ENCODE data around the gene STK38. TPM values are rescaled to one million over a fixed set of nuclear protein-coding genes. Genes with fewer than 3 reads are reported as not detected.
"Not testable (repeated sequence)": the region's sequence is repeated elsewhere in the genome, so short reads cannot be mapped to it uniquely, and the experiment has no call there.

The STK38 gene
- total and polyA plus RNA-seq, 2 of the 4 experiments (the other 2 are of a cell fraction) = 10.6 to 19.7 TPM

DNA sequence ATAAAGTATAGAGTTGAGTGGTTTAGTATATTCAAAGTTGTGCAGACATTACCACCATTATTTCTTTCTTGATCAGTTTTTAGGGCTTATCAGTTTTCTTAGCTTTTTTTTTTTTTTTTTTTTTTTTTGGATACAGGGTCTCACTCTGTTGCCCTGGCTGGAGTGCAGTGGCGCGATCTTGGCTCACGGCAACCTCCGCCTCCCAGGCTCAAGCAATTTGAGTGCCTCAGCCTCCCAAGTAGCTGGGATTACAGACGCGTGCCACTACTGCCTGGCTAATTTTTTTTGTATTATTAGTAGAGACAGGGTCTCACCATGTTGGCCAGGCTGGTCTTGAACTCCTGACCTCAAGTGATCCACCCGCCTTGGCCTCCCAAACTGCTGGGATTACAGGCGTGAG lies 94.4 kb downstream of the STK38 start:
- Histone ChIP-seq H4K20me1 (ENCODE audit: insufficient read depth, low read length) (peaks cover 52% of the 10 kb centered on the region), H3K79me1 (ENCODE audit: low read depth in 1 of 2, low read length in 2 of 2) (peaks cover 11 to 57% of the 10 kb centered on the region in 2 experiments)
- dilution Hi-C loops (cut with HindIII; ENCODE audit: low sequenced_read_pairs, unreplicated experiment); H4K8ac ChIP-seq (ENCODE audit: low read depth in 2 of 2, low read length in 2 of 2); H3K4me2 ChIP-seq (ENCODE audit: low read depth, low read length); H3K27me3 ChIP-seq (ENCODE audit: control insufficient read depth, insufficient read depth, low read length); H2AFZ ChIP-seq (replicated peaks; ENCODE audit: low read length, poor library complexity); H4K5ac ChIP-seq (ENCODE audit: low read depth, low read length); H3K9ac ChIP-seq (ENCODE audit: low read depth, low read length); H2BK120ac ChIP-seq (ENCODE audit: low read depth, low read length); ATAC-seq (ENCODE audit: low read depth); H2BK15ac ChIP-seq (ENCODE audit: low read depth, low read length); BruUV-seq (replicated peaks); H3K4ac ChIP-seq (ENCODE audit: low read depth, low read length); H3K27ac ChIP-seq (ENCODE audit: insufficient read depth, low read length); H2BK5ac ChIP-seq (ENCODE audit: low read depth, low read length, poor library complexity, severe bottlenecking); H3K56ac ChIP-seq (ENCODE audit: extremely low read depth, insufficient read depth, low read length); H4K91ac ChIP-seq (ENCODE audit: insufficient read depth, low read depth, low read length); DNase-seq; H2AK9ac ChIP-seq (replicated peaks; ENCODE audit: low read depth, low read length, poor library complexity); intact Hi-C loops (cut with micrococcal nuclease); H3K14ac ChIP-seq (replicated peaks; ENCODE audit: low read depth, low read length); H3K18ac ChIP-seq (ENCODE audit: low read depth, low read length); in situ Hi-C loops (cut with MboI; ENCODE audit: low sequenced_read_pairs); H2AK5ac ChIP-seq (ENCODE audit: low read depth, low read length); H3K4me3 ChIP-seq (ENCODE audit: insufficient read depth, low read depth, low read length); H3K9me1 ChIP-seq (ENCODE audit: insufficient read depth, low read length); H3K23ac ChIP-seq (ENCODE audit: low read depth, low read length); H2BK20ac ChIP-seq (ENCODE audit: low read depth, low read length); H3K4me1 ChIP-seq (ENCODE audit: control insufficient read depth, insufficient read depth, low read length); H3K36me3 ChIP-seq (ENCODE audit: control insufficient read depth, insufficient read depth, low read length); H3K9me3 ChIP-seq (ENCODE audit: control insufficient read depth, insufficient read depth, low read length): not testable (repeated sequence)
- ChIA-PET POLR2A (ENCODE audit: unreplicated experiment) (interaction anchor here (0.6 kb wide), 2 partner anchors 34 to 256 kb away, joined by 4 to 6 read pairs; no protein-coding TSS in a partner anchor), CTCF (interaction anchor here (0.6 to 1.4 kb wide), 3 partner anchors 16 to 157 kb away, joined by 3 to 6 read pairs (median 5); no protein-coding TSS in a partner anchor)
- WGBS, 2 experiments (ENCODE audit: extremely low coverage in 2 of 2, insufficient read length in 1 of 2) = 100% methylated on average over 4 of the region's 8 CpGs; no CpG with 5 or more reads in 1 of the 2 experiments
